ENCODE results near the gene SYPL1. TPM values are rescaled to one million over a fixed set of nuclear protein-coding genes. Genes with fewer than 3 reads are reported as not detected.

Gene SYPL1
- total RNA-seq, 1 donor from 2014 or later = 83.6 TPM

- no peak for TF ChIP-seq CTCF (IDR thresholded peaks at IDR 0.05; ENCODE audit: borderline replicate concordance)
- peaks cover 82% of the 10 kb centered on the region for H3K4me1 ChIP-seq
- H3K9me3 ChIP-seq (replicated peaks) = no peaks in the 10 kb centered on the region
- peak overlapping the region; percentile 81 for H3K27ac ChIP-seq (replicated peaks)
- no peak for DNase-seq
- H3K27me3 ChIP-seq (ENCODE audit: low read depth) = no peaks in the 10 kb centered on the region
- intact Hi-C loops (cut with micrococcal nuclease) = no loop called here
- H3K36me3 ChIP-seq = no peaks in the 10 kb centered on the region
- no peak overlapping the region for H3K4me3 ChIP-seq
Measured at GRCh38 chr7:106071999-106072714, 40.0 kb downstream of the SYPL1 start.

GRCh38 chr7:106071356-106071998 is 40.6 kb downstream of the SYPL1 start:
- Histone ChIP-seq H3K9me3 (replicated peaks) (no peaks in the 10 kb centered on the region), H3K36me3 (no peaks in the 10 kb centered on the region), H3K4me1 (peaks cover 82% of the 10 kb centered on the region), H3K4me3 (no peak overlapping the region), H3K27me3 (ENCODE audit: low read depth) (no peaks in the 10 kb centered on the region), H3K27ac (replicated peaks) (peak overlapping the region; percentile 81)
- no peak for TF ChIP-seq CTCF (IDR thresholded peaks at IDR 0.05; ENCODE audit: borderline replicate concordance)
- intact Hi-C loops (cut with micrococcal nuclease) = no loop called here
- no peak for DNase-seq

- H3K4me1 ChIP-seq = peaks cover 81% of the 10 kb centered on the region
- no peaks in the 10 kb centered on the region for H3K27me3 ChIP-seq (ENCODE audit: low read depth)
- TF ChIP-seq CTCF (IDR thresholded peaks at IDR 0.05; ENCODE audit: borderline replicate concordance) = no peak
- DNase-seq = no peak
- intact Hi-C loops (cut with micrococcal nuclease) = no loop called here
- H3K9me3 ChIP-seq (replicated peaks) = no peaks in the 10 kb centered on the region
- no peaks in the 10 kb centered on the region for H3K36me3 ChIP-seq
- peak overlapping the region; percentile 81 for H3K27ac ChIP-seq (replicated peaks)
- H3K4me3 ChIP-seq = no peak overlapping the region
Measured at GRCh38 chr7:106070567-106071254, 41.4 kb downstream of the SYPL1 start.

- no peak for TF ChIP-seq CTCF (IDR thresholded peaks at IDR 0.05; ENCODE audit: borderline replicate concordance)
- H3K9me3 ChIP-seq (replicated peaks) = no peaks in the 10 kb centered on the region
- H3K4me3 ChIP-seq = no peak overlapping the region
- peak overlapping the region; percentile 81 for H3K27ac ChIP-seq (replicated peaks)
- peaks cover 81% of the 10 kb centered on the region for H3K4me1 ChIP-seq
- no peak for DNase-seq
- intact Hi-C loops (cut with micrococcal nuclease) = no loop called here
- no peaks in the 10 kb centered on the region for H3K27me3 ChIP-seq (ENCODE audit: low read depth)
- H3K36me3 ChIP-seq = no peaks in the 10 kb centered on the region
Measured at GRCh38 chr7:106070201-106070551, 41.9 kb downstream of the SYPL1 start.

- Histone ChIP-seq H3K27ac (replicated peaks) (peak overlapping the region; percentile 81), H3K4me3 (no peak overlapping the region), H3K9me3 (replicated peaks) (no peaks in the 10 kb centered on the region), H3K27me3 (ENCODE audit: low read depth) (no peaks in the 10 kb centered on the region), H3K36me3 (no peaks in the 10 kb centered on the region), H3K4me1 (peaks cover 82% of the 10 kb centered on the region)
- intact Hi-C loops (cut with micrococcal nuclease) = no loop called here
- DNase-seq = peak; percentile 34
- no peak for TF ChIP-seq CTCF (IDR thresholded peaks at IDR 0.05; ENCODE audit: borderline replicate concordance)
Measured at GRCh38 chr7:106069471-106070200, 42.5 kb downstream of the SYPL1 start.
